NT2/D1 (cell line): Measurements from ENCODE around the gene CALR3.

Experiments
- DNase-seq: peaks from one replicate; pipeline ENCODE4 v3.0.0-alpha.2; 2011; ENCODE audit warnings: low read depth, low spot score
- H3K27me3 ChIP-seq: 2 replicates; pipeline ENCODE4 v1.6.0; 2011; ENCODE audit warnings: mild to moderate bottlenecking; ENCODE audit not compliant: insufficient read length, insufficient read depth
- H3K36me3 ChIP-seq: 2 replicates; pipeline ENCODE4 v1.6.1; 2011; ENCODE audit warnings: mild to moderate bottlenecking, low read length, mixed read lengths; ENCODE audit not compliant: insufficient read depth, insufficient read length
- H3K4me1 ChIP-seq: 2 replicates; pipeline ENCODE4 v1.5.1; 2011; ENCODE audit not compliant: insufficient read depth, insufficient read length
- H3K4me3 ChIP-seq: 2 replicates; pipeline ENCODE4 v1.5.1; 2011; ENCODE audit warnings: low read depth; ENCODE audit not compliant: insufficient read length
- H3K9ac ChIP-seq: 2 replicates; pipeline ENCODE4 v1.6.0; 2011; ENCODE audit warnings: low read depth; ENCODE audit not compliant: insufficient read length
- H3K9me3 ChIP-seq: 2 replicates; pipeline ENCODE4 v1.5.1; 2011; ENCODE audit warnings: mild to moderate bottlenecking, low read length; ENCODE audit not compliant: insufficient read depth
- SUZ12 ChIP-seq: IDR thresholded peaks from 2 replicates; pipeline ENCODE4 v1.6.1; 2011; ENCODE audit not compliant: insufficient read length, insufficient read depth; ENCODE audit errors: extremely low read depth
- YY1 ChIP-seq: IDR thresholded peaks from 2 replicates; pipeline ENCODE4 v1.6.1; 2011; ENCODE audit not compliant: insufficient read length, insufficient read depth
- ZNF274 ChIP-seq: IDR thresholded peaks from 2 replicates; pipeline ENCODE4 v1.6.1; 2011; ENCODE audit warnings: mild to moderate bottlenecking, low read depth, low read length

The CALR3 gene

DNA sequence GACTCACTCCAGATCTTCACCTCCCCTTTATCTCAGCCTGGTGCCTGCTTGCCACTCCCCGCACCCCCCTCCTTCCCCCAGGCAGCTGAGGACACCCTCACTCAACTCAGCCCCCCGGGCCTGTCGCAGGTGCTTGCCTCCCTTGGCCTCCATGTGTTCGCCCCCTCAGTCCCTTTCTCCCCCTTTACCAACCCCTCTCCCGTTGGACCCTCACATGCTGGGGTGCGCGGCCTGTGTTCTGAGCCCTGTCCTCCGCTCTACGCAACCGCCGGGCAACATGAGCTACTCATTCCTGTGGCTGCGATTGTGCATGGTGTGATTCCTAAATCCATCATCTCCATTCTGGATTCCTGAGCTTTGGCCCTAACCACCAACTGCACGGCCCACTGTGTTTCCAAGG, 41.1 kb upstream of the CALR3 start:
- Histone ChIP-seq H3K36me3 (peaks cover 93% of the 10 kb centered on the region), H3K4me3 (no peak overlapping the region), H3K9ac (no peak overlapping the region), H3K4me1 (peaks cover 12% of the 10 kb centered on the region), H3K27me3 (no peaks in the 10 kb centered on the region), H3K9me3 (no peaks in the 10 kb centered on the region)
- no peak for DNase-seq
- no peak for TF ChIP-seq SUZ12
- no peak for TF ChIP-seq ZNF274
- no peak for TF ChIP-seq YY1

DNA sequence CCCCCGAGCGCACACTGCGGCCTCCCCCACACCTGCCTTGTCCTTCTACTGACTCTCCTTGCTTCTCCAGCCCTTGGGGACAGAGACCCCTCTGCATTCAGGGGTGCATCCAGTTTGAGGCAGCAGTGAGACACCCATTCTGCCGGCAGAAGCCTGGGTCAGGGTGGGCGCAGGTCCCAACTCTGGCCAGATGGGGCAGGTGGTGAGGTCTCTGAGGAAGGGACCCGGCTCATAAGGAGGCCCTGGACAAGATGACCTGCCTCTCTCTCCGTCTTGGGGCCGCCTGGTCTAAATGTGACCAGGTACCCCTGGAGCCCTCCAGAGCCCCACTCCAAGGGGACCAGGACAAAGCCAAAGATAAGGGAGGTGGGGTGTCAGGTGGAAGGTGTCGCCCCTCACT, 40.2 kb upstream of the CALR3 start:
- Histone ChIP-seq H3K9ac (no peak overlapping the region), H3K4me1 (peaks cover 12% of the 10 kb centered on the region), H3K36me3 (peaks cover 96% of the 10 kb centered on the region), H3K27me3 (no peaks in the 10 kb centered on the region), H3K9me3 (no peaks in the 10 kb centered on the region), H3K4me3 (no peak overlapping the region)
- TF ChIP-seq SUZ12 (no peak), ZNF274 (no peak), YY1 (no peak)
- no peak for DNase-seq

DNA sequence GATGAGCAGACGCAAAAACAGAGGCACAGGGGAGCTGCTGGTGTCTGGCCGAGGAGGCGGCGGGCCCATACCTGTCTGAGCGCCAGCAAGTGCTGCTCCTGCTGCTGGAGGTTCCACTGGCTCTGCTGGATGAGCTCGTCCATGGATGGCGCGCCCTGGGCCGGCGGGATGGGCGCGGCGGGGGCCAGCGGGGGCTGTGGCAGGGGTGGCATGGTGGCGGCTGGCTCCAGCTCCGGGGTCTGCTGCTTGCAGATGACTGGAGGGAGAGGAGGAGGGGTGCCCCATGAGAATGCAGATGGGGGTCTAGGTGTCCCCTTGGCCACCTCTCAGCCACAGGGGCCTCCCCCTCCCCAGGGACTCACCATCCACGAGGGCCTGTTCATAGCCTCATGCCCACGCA, 39.4 kb upstream of the CALR3 start:
- H3K27me3 ChIP-seq, result no peaks in the 10 kb centered on the region
- peaks cover 8% of the 10 kb centered on the region for H3K4me1 ChIP-seq
- TF ChIP-seq YY1, result no peak
- TF ChIP-seq ZNF274, result no peak
- no peak for TF ChIP-seq SUZ12
- H3K4me3 ChIP-seq, result no peak overlapping the region
- no peak for DNase-seq
- H3K9ac ChIP-seq, result no peak overlapping the region
- H3K9me3 ChIP-seq, result no peaks in the 10 kb centered on the region
- peaks cover 96% of the 10 kb centered on the region for H3K36me3 ChIP-seq

- no peak for TF ChIP-seq ZNF274
- DNase-seq, result no peak
- Histone ChIP-seq H3K27me3 (no peaks in the 10 kb centered on the region), H3K9ac (no peak overlapping the region), H3K4me3 (no peak overlapping the region), H3K36me3 (peaks cover 98% of the 10 kb centered on the region), H3K9me3 (no peaks in the 10 kb centered on the region), H3K4me1 (peaks cover 4% of the 10 kb centered on the region)
These were observed 36.7 kb upstream of the CALR3 start for GRCh38 chr19:16532440-16533234.

- no peaks in the 10 kb centered on the region for H3K9me3 ChIP-seq
- H3K27me3 ChIP-seq, result no peaks in the 10 kb centered on the region
- H3K4me1 ChIP-seq, result peaks cover 4% of the 10 kb centered on the region
- H3K4me3 ChIP-seq, result no peak overlapping the region
- TF ChIP-seq ZNF274 (no peak), YY1 (no peak), SUZ12 (no peak)
- peaks cover 96% of the 10 kb centered on the region for H3K36me3 ChIP-seq
- no peak overlapping the region for H3K9ac ChIP-seq
- no peak for DNase-seq
These were observed 35.4 kb upstream of the CALR3 start for GRCh38 chr19:16531380-16531669.

DNA sequence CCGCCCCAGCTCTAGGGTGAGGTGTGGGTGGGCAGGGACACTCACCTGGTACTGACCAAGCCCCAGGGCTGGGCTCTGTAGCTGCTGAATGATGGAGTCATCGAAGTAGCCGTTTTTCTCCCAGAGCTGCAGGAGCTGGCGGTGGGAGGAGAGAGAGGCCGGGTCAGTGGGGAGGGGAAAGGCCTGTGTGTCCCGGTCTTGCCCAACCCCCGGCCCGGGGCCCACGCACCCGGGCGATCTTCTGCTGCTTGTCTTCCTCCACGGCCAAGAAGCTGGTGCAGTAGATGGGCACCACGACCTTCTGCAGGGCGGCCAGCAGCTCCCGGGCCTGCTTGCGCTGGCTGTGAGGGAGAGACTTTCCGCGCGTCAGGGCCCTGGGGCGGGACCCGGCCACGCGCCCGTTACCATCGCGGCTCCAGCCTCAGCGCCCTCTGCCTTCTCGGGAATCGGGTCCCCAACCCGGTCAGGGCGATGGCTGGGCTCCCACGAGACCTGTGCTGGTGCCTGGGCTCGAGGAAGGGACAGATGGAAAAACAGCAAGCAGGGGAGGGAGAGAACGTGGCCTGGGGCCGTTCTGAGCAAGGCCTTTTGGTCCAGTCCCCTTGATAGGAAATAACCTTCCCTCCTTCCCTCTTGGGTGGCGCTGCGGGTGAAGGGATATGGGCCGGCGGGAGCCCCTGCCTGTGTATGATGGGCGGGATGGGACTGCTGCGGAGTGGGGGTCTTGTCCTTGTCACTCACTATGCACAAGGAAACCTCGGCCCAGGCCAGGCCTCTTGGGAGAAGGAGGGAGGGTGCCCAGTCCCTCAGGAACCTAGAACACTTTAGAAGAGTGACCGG, 34.8 kb upstream of the CALR3 start:
- H3K4me1 ChIP-seq, result peaks cover 4% of the 10 kb centered on the region
- peaks cover 96% of the 10 kb centered on the region for H3K36me3 ChIP-seq
- no peaks in the 10 kb centered on the region for H3K27me3 ChIP-seq
- DNase-seq, result no peak
- H3K9me3 ChIP-seq, result no peaks in the 10 kb centered on the region
- H3K9ac ChIP-seq, result no peak overlapping the region
- H3K4me3 ChIP-seq, result no peak overlapping the region
- no peak for TF ChIP-seq ZNF274
- no peak for TF ChIP-seq SUZ12

- no peaks in the 10 kb centered on the region for H3K9me3 ChIP-seq
- no peak overlapping the region for H3K4me3 ChIP-seq
These were observed 33.6 kb upstream of the CALR3 start for GRCh38 chr19:16529466-16530144.

More at GRCh38 chr19:16529466-16530144, 33.6 kb upstream of the CALR3 start:
- Histone ChIP-seq H3K9ac (no peak overlapping the region), H3K27me3 (no peaks in the 10 kb centered on the region), H3K36me3 (peaks cover 96% of the 10 kb centered on the region), H3K4me1 (peaks cover 9% of the 10 kb centered on the region)
- DNase-seq, result no peak
- no peak for TF ChIP-seq ZNF274
- no peak for TF ChIP-seq YY1
- no peak for TF ChIP-seq SUZ12
